ENCODE measurements around the gene PDHB.

DNA sequence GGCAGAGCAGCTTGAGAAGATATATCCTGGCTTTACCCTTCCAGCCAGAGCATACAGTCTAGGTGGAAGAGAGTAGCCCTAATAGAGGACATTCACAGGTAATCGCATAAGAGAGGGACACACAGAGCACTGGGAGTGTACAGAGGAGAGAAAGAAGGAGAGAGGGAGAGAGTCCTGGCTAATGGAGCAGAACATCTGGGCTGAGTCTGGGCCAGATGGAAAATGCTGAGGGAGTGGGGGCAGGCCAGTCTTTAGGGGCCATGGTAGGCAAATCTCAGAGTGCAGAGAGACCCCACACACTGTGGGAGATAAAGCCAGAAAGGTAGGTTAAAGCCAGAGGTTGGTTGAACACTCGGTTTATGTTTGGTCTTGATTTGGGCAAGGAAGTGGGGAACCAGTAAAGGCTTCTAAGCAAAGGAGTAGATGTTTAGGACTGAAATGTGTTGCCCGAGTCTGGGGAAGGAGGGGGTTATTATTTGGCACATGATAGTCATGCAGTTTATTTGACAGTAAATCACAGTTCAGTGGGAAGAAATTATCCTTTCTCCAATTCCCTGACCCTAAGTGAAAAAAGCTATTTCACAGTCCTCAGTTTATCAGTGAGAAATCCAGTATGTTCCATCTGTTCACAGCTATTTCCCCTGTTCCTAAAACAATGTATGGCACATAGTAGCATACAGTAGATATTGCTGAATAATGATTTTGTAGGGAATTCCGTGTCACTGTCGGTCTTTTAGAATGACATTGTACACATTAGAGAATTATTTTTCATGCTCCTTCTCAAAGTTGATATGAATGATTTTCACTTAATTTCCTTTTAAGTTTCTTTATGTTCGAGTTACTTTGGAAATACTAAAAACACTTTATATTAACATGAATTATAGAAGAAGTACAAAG lies 45.7 kb downstream of the PDHB start:
- TF ChIP-seq POLR2A (IDR thresholded peaks at IDR 0.05) (no peak), CTCF (IDR thresholded peaks at IDR 0.05) (no peak)
